Measurements from ENCODE around the gene RFXANK. TPM values are rescaled to one million over a fixed set of nuclear protein-coding genes. Genes with fewer than 3 reads are reported as not detected.
"Not testable (repeated sequence)": the region's sequence is repeated elsewhere in the genome, so short reads cannot be mapped to it uniquely, and the experiment has no call there.

RFXANK gene
- total and polyA plus RNA-seq, 2 donors (not counting 1 experiment from before 2014, with no cell fraction given) = 77.9 to 100 TPM

DNA sequence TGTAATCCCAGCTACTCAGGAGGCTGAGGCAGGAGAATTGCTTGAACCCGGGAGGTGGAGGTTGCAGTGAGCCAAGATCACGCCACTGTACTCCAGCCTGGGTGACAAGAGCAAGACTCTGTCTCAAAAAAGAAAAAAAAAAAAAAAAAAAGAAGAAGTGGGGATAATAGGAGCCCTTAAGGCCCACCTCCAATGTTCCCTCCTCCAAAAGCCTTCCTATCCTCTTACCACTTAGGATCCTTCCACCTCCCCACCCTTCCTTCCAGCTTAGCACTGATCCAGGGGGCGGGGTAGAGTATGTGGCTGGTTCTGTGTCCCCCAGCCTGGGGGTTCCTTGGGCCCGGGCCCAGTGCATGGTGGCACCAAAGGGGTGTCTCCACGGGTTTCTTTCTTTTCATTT is 18.8 kb upstream of the RFXANK start:
- peaks cover 0 to 10% of the 10 kb centered on the region in 2 experiments for H3K36me3 ChIP-seq (replicated peaks in 1 of 2; ENCODE audit: control extremely low read depth in 1 of 2, control insufficient read depth in 1 of 2, extremely low read depth in 1 of 2, insufficient read depth in 2 of 2, low read length in 1 of 2)
- H3K27ac ChIP-seq (ENCODE audit: low read length in 2 of 2); H3K9ac ChIP-seq (ENCODE audit: low read length); H4K20me1 ChIP-seq (ENCODE audit: control insufficient read depth, insufficient read depth, low read length, poor library complexity, severe bottlenecking); H3K27ac Mint-ChIP-seq; intact Hi-C loops (cut with micrococcal nuclease); H3K4me2 ChIP-seq (replicated peaks; ENCODE audit: low read depth, low read length, poor library complexity, severe bottlenecking); H3K27me3 Mint-ChIP-seq; H3K9me3 Mint-ChIP-seq (ENCODE audit: insufficient read depth); H3K4me3 ChIP-seq (ENCODE audit: control extremely low read depth in 1 of 5, extremely low read depth in 1 of 5, insufficient read depth in 1 of 5, low read depth in 2 of 5, low read length in 4 of 5); ATAC-seq (ENCODE audit: low read depth); H3K79me2 ChIP-seq (ENCODE audit: control insufficient read depth, insufficient read depth, low read length); DNase-seq; H3K4me3 Mint-ChIP-seq; H2AFZ ChIP-seq (ENCODE audit: insufficient read depth, low read depth, low read length, poor library complexity, severe bottlenecking): not testable (repeated sequence)
- H3K27me3 ChIP-seq (replicated peaks in 1 of 4; ENCODE audit: control extremely low read depth in 1 of 4, control insufficient read depth in 3 of 4, insufficient read depth in 4 of 4, low read length in 3 of 4) = peaks cover 0 to 18% (median 2%) of the 10 kb centered on the region in 4 experiments
- H3K9me3 ChIP-seq (ENCODE audit: control extremely low read depth in 1 of 3, control insufficient read depth in 2 of 3, insufficient read depth in 1 of 3, low read length in 2 of 3) = peaks cover 0 to 11% (median 0%) of the 10 kb centered on the region in 3 donors
- 96% methylated on average over 3 of the region's 5 CpGs for WGBS (ENCODE audit: insufficient coverage)
- ChIA-PET POLR2A (interaction anchor here (0.6 to 3.6 kb wide), 4 partner anchors 12 to 319 kb away, joined by 3 to 11 read pairs (median 3); no protein-coding TSS in a partner anchor), CTCF (interaction anchor here (0.6 to 13.6 kb wide), 8 partner anchors 12 to 579 kb away, joined by 3 to 285 read pairs (median 24); no protein-coding TSS in a partner anchor)
- H3K4me1 ChIP-seq (ENCODE audit: control insufficient read depth in 2 of 2, insufficient read depth in 2 of 2, low read length in 2 of 2) = peaks cover 13 to 21% of the 10 kb centered on the region in 2 donors
- peaks cover 23% of the 10 kb centered on the region for H3K4me1 Mint-ChIP-seq

DNA sequence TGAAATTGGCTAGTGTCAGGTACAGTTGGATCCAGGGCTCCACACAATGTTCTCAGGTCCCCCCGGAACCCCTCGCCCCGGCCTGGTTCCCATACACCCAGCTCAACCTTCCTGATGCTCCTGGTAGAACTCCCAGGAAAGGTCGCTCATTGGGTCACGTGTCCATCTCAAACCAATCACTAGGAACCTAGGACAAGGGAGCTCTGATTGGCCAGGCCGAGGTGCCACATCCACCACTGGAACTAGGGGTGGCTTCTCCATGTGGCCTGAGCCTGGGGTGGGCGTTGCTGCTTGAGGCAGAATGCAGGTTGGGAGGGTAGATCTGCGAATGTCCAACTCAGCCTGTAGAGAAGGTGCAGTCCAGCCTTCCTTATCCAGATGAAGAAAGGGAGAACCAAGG is 15.1 kb upstream of the RFXANK start:
- H3K4me3 ChIP-seq (ENCODE audit: control extremely low read depth in 1 of 5, extremely low read depth in 1 of 5, insufficient read depth in 1 of 5, low read depth in 2 of 5, low read length in 4 of 5) = no peak overlapping the region
- no peak for TF ChIP-seq EZH2 (IDR thresholded peaks at IDR 0.05; ENCODE audit: borderline replicate concordance, insufficient read depth, low read depth, low read length, poor library complexity, severe bottlenecking)
- TF ChIP-seq, protein P1, sequence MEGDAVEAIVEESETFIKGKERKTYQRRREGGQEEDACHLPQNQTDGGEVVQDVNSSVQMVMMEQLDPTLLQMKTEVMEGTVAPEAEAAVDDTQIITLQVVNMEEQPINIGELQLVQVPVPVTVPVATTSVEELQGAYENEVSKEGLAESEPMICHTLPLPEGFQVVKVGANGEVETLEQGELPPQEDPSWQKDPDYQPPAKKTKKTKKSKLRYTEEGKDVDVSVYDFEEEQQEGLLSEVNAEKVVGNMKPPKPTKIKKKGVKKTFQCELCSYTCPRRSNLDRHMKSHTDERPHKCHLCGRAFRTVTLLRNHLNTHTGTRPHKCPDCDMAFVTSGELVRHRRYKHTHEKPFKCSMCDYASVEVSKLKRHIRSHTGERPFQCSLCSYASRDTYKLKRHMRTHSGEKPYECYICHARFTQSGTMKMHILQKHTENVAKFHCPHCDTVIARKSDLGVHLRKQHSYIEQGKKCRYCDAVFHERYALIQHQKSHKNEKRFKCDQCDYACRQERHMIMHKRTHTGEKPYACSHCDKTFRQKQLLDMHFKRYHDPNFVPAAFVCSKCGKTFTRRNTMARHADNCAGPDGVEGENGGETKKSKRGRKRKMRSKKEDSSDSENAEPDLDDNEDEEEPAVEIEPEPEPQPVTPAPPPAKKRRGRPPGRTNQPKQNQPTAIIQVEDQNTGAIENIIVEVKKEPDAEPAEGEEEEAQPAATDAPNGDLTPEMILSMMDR (IDR thresholded peaks at IDR 0.05) = no peak
- DNase-seq (no peak), ATAC-seq (ENCODE audit: low read depth) (no peak)
- Mint-ChIP-seq H3K27me3 (no peaks in the 10 kb centered on the region), H3K4me1 (peaks cover 5% of the 10 kb centered on the region), H3K9me3 (ENCODE audit: insufficient read depth) (no peaks in the 10 kb centered on the region), H3K27ac (no peak overlapping the region), H3K4me3 (no peak overlapping the region)
- H3K4me2 ChIP-seq (replicated peaks; ENCODE audit: low read depth, low read length, poor library complexity, severe bottlenecking) = no peak overlapping the region
- H3K27ac ChIP-seq (ENCODE audit: low read length in 2 of 2) = no peak overlapping the region
- H3K36me3 ChIP-seq (replicated peaks in 1 of 2; ENCODE audit: control extremely low read depth in 1 of 2, control insufficient read depth in 1 of 2, extremely low read depth in 1 of 2, insufficient read depth in 2 of 2, low read length in 1 of 2) = peaks cover 0 to 28% of the 10 kb centered on the region in 2 experiments
- ChIA-PET POLR2A (no interaction called here), CTCF (interaction anchor here (1.8 to 13.6 kb wide), 3 partner anchors 10 to 124 kb away, joined by 3 to 285 read pairs (median 31); no protein-coding TSS in a partner anchor)
- H3K4me1 ChIP-seq (ENCODE audit: control insufficient read depth in 2 of 2, insufficient read depth in 2 of 2, low read length in 2 of 2) = peaks cover 0 to 4% of the 10 kb centered on the region in 2 donors
- H3K79me2 ChIP-seq (ENCODE audit: control insufficient read depth, insufficient read depth, low read length) = no peaks in the 10 kb centered on the region
- H3K9me3 ChIP-seq (ENCODE audit: control extremely low read depth in 1 of 3, control insufficient read depth in 2 of 3, insufficient read depth in 1 of 3, low read length in 2 of 3) = no peaks in the 10 kb centered on the region
- no peak overlapping the region for H2AFZ ChIP-seq (ENCODE audit: insufficient read depth, low read depth, low read length, poor library complexity, severe bottlenecking)
- no peaks in the 10 kb centered on the region for H4K20me1 ChIP-seq (ENCODE audit: control insufficient read depth, insufficient read depth, low read length, poor library complexity, severe bottlenecking)
- 100% methylated on average over 5 of the region's 8 CpGs for WGBS (ENCODE audit: insufficient coverage)
- H3K9ac ChIP-seq (ENCODE audit: low read length) = no peak overlapping the region
- intact Hi-C loops (cut with micrococcal nuclease) = no loop called here
- no peaks in the 10 kb centered on the region for H3K27me3 ChIP-seq (replicated peaks in 1 of 4; ENCODE audit: control extremely low read depth in 1 of 4, control insufficient read depth in 3 of 4, insufficient read depth in 4 of 4, low read length in 3 of 4)

All from B cell (primary cell).